Activated naive CD8-positive, alpha-beta T cell treated with anti-CD3 and anti-CD28 coated beads, Interleukin-2, amount 10 ng/mL, durations not matched to agents 7 days and 5 days (primary cell): ENCODE results near the gene ZNF48. TPM values are rescaled to one million over a fixed set of nuclear protein-coding genes. Genes with fewer than 3 reads are reported as not detected.

ENCODE experiments used
- ATAC-seq: fragments of 150-1000 bp; cut with Tn5 transposase; one replicate; pipeline ENCODE4 v1.10.0; 2021; ENCODE audit warnings: low read depth, moderate library complexity
- POLR2A ChIA-PET: fragments of 350-600 bp; sonication (Branson Sonifier 250); formaldehyde crosslinking; loops from one replicate; lab custom pipeline; 2021; ENCODE audit warnings: antibody characterized with exemption; lab: Charles Lee
- DNase-seq: peaks from one replicate; pipeline ENCODE4 v3.0.0; 2021
- H3K27ac Mint-ChIP-seq: one replicate; pipeline ENCODE4 v1.8.0; 2022; ENCODE audit warnings: mild to moderate bottlenecking, mixed read lengths
- H3K27me3 Mint-ChIP-seq: one replicate; pipeline ENCODE4 v1.8.0; 2022; ENCODE audit warnings: mild to moderate bottlenecking, moderate library complexity, mixed read lengths
- H3K36me3 Mint-ChIP-seq: one replicate; pipeline ENCODE4 v1.8.0; 2021; ENCODE audit warnings: mild to moderate bottlenecking, mixed read lengths
- H3K4me1 Mint-ChIP-seq: one replicate; pipeline ENCODE4 v1.8.0; 2021; ENCODE audit warnings: mixed read lengths
- H3K4me3 Mint-ChIP-seq: one replicate; pipeline ENCODE4 v1.8.0; 2022; ENCODE audit warnings: mild to moderate bottlenecking, moderate library complexity, mixed read lengths
- H3K9me3 Mint-ChIP-seq: one replicate; pipeline ENCODE4 v1.8.0; 2021; ENCODE audit warnings: mixed read lengths
- total RNA-seq, 2 experiments: library from RNA; stranded (reverse); gene quantifications; one replicate each; pipeline ENCODE4 v1.2.3, GENCODE V29; 2021

Gene ZNF48
- total RNA-seq, 2 experiments from 2014 or later: 14.4 to 15.5 TPM

DNA sequence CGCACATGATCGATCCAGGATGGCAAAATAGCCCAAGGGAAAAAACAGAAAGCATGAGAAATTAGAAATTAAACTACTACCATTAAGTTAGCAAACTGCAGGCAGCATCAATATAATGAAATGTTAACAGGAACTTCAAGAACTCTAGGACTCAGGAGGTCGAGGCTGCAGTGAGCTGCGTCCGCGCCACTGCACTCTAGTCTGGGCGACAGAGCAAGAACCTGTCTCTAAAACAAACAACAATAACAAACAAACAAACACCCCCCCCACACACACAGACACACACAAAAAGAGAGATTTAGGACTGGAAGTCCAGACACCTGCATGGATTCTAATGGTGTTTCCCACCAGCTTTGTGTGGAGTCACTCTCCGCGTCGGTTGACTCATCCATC, 51.0 kb downstream of the ZNF48 start:
- H3K9me3 Mint-ChIP-seq: no peaks in the 10 kb centered on the region

DNA sequence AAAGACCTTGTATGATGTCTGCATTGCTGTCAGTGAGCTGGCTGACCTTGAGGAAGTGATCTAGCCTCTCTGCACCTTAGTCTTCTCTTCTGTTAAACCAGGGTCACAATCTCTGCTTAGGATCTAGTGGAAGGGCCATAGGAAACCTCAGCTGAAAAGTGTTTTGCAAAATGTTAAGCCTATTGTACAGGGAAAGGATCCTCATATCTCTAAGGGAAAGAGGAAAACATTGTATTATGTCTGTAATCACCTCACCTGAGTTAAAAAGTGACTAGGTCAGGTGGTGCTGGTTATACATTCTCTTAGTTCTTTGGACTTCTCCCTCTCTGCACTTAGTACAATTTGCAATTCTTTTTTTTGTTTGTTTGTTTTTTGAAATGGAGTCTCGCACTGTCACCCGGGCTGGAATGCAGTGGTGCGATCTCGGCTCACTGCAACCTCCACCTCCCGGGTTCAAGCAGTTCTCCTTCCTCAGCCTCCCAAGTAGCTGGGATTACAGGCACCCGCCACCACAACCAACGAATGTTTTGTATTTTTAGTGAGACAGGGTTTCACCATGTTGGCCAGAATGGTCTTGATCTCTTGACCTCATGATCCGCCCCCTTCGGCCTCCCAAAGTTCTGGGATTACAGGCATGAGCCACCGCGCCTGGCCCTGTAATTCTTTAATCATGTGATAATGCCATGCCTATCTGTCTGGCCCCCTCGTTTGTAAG, 52.4 kb downstream of the ZNF48 start:
- H3K36me3 Mint-ChIP-seq: peaks cover 22% of the 10 kb centered on the region
- ATAC-seq: no peak
- H3K4me1 Mint-ChIP-seq: peaks cover 47% of the 10 kb centered on the region
- no peak overlapping the region for H3K4me3 Mint-ChIP-seq
- H3K9me3 Mint-ChIP-seq: no peaks in the 10 kb centered on the region
- no peak for DNase-seq
- POLR2A ChIA-PET: interaction anchor here (0.7 to 5.3 kb wide), 7 partner anchors 8 to 74 kb away, joined by 3 to 32 read pairs (median 5); partner anchors contain the start of gene ITGAL
- H3K27me3 Mint-ChIP-seq: no peaks in the 10 kb centered on the region
- no peak overlapping the region for H3K27ac Mint-ChIP-seq

More for the DNA sequence above, 51.0 kb downstream of the ZNF48 start:
- POLR2A ChIA-PET: interaction anchor here (1.3 to 5.3 kb wide), 4 partner anchors 12 to 52 kb away, joined by 4 to 30 read pairs (median 16); partner anchors contain the start of gene ITGAL
- peaks cover 26% of the 10 kb centered on the region for H3K36me3 Mint-ChIP-seq
- no peaks in the 10 kb centered on the region for H3K27me3 Mint-ChIP-seq
- H3K4me3 Mint-ChIP-seq: peak overlapping the region; percentile 88
- peak overlapping the region; percentile 90 for H3K27ac Mint-ChIP-seq
- ATAC-seq (no peak), DNase-seq (no peak)
- peaks cover 43% of the 10 kb centered on the region for H3K4me1 Mint-ChIP-seq

DNA sequence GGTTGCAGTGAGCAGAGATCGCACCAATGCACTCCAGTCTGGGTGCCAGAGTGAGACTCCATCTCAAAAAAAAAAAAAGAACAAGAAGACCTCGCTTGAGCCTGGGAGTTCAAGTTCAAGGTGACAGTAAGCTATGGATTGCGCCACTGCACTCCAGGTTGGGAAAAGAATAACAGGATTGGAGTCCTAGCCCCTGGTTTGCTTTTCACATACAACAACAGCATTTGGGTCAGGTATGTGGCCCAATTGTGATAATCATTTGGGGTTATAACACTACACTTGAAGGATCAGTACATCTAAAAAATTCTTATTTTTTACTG, 53.9 kb downstream of the ZNF48 start:
- peaks cover 42% of the 10 kb centered on the region for H3K4me1 Mint-ChIP-seq
- POLR2A ChIA-PET: interaction anchor here (0.6 to 5.3 kb wide), 8 partner anchors 9 to 106 kb away, joined by 3 to 32 read pairs (median 4); partner anchors contain the start of gene ITGAL
- H3K36me3 Mint-ChIP-seq: peaks cover 10% of the 10 kb centered on the region
- DNase-seq (no peak), ATAC-seq (no peak)
- H3K9me3 Mint-ChIP-seq: no peaks in the 10 kb centered on the region
- no peaks in the 10 kb centered on the region for H3K27me3 Mint-ChIP-seq
- H3K4me3 Mint-ChIP-seq: no peak overlapping the region
- no peak overlapping the region for H3K27ac Mint-ChIP-seq

Other genes with a start within 250 kb of the ZNF48 start
- gene CORO1A, start 211.8 kb upstream of the ZNF48 start, total RNA-seq: 1,000 to 10,000 TPM; 1,426 to 1,488 TPM
- 100 to 1,000 TPM; 122 to 145 TPM for gene BOLA2B, start 201.8 kb upstream of the ZNF48 start, total RNA-seq
- gene SLX1A, start 201.5 kb upstream of the ZNF48 start, total RNA-seq: 100 to 1,000 TPM in 1 of 2 experiments, 10 to 100 TPM in 1; 59.7 to 121 TPM
- 10 to 100 TPM; 31.8 to 32.3 TPM for gene SULT1A3, start 196.2 kb upstream of the ZNF48 start, total RNA-seq
- 10 to 100 TPM; 19.0 to 30.7 TPM for gene NPIPB13, start 146.9 kb upstream of the ZNF48 start, total RNA-seq
- gene CD2BP2, start 40.1 kb upstream of the ZNF48 start, total RNA-seq: 10 to 100 TPM; 71.3 to 72.5 TPM
- 10 to 100 TPM; 63.6 to 69.8 TPM for gene TBC1D10B, start 24.9 kb upstream of the ZNF48 start, total RNA-seq
- 1 to 10 TPM in 1 of 2 experiments, not detected in 1; 1.7 TPM for gene MYL11, start 20.6 kb upstream of the ZNF48 start, total RNA-seq
- 100 to 1,000 TPM; 293 to 318 TPM for gene SEPTIN1, start 12.9 kb upstream of the ZNF48 start, total RNA-seq
- gene ZNF771, start 12.2 kb downstream of the ZNF48 start, total RNA-seq: 1 to 10 TPM; 4.8 to 5.6 TPM
- 10 to 100 TPM; 52.2 to 52.8 TPM for gene DCTPP1, start 34.6 kb downstream of the ZNF48 start, total RNA-seq
- 10 to 100 TPM; 59.4 to 59.8 TPM for gene SEPHS2, start 50.5 kb downstream of the ZNF48 start, total RNA-seq
- 100 to 1,000 TPM; 662 to 664 TPM for gene ITGAL, start 77.3 kb downstream of the ZNF48 start, total RNA-seq
- gene ZNF768, start 131.1 kb downstream of the ZNF48 start, total RNA-seq: 1 to 10 TPM; 7.4 to 8.1 TPM
- 10 to 100 TPM; 11.9 to 12.5 TPM for gene ZNF747, start 139.4 kb downstream of the ZNF48 start, total RNA-seq
- 10 to 100 TPM; 20.9 to 23.3 TPM for gene ZNF764, start 163.0 kb downstream of the ZNF48 start, total RNA-seq
- 10 to 100 TPM; 17.8 to 18.3 TPM for gene ZNF688, start 176.3 kb downstream of the ZNF48 start, total RNA-seq
- gene ZNF785, start 190.3 kb downstream of the ZNF48 start, total RNA-seq: 10 to 100 TPM; 22.3 to 24.8 TPM
- gene ZNF689, start 215.0 kb downstream of the ZNF48 start, total RNA-seq: 10 to 100 TPM; 12.7 to 14.4 TPM